GM12891 (cell line): ENCODE results near the gene NFYA.

Source experiments
- DNase-seq: peaks from one replicate; pipeline ENCODE4 v3.0.0; 2011; ENCODE audit warnings: low spot score; ENCODE audit not compliant: insufficient read length
- FAIRE-seq: peaks from 2 replicates; lab custom pipeline; 2011; peaks lifted over from hg19 to GRCh38; lab: Jason Lieb, UNC
- PAX5 ChIP-seq: IDR thresholded peaks from 2 replicates; pipeline ENCODE4 v1.6.1; 2011; ENCODE audit warnings: low read length, moderate library complexity, mild to moderate bottlenecking; ENCODE audit not compliant: insufficient read depth, severe bottlenecking
- POLR2A ChIP-seq: IDR thresholded peaks from 2 replicates; pipeline ENCODE4 v1.6.1; 2011; ENCODE audit warnings: low read depth, low read length, control low read depth
- POLR2AphosphoS5 ChIP-seq: IDR thresholded peaks from 2 replicates; pipeline ENCODE4 v1.6.1; 2011; ENCODE audit warnings: low read depth, low read length, control low read depth
- POU2F2 ChIP-seq: IDR thresholded peaks from 2 replicates; pipeline ENCODE4 v1.6.1; 2011; ENCODE audit warnings: low read depth, mild to moderate bottlenecking, control low read depth, low read length, moderate library complexity
- SPI1 ChIP-seq: IDR thresholded peaks from 2 replicates; pipeline ENCODE4 v1.6.1; 2011; ENCODE audit warnings: low read depth, low read length, control low read depth
- TAF1 ChIP-seq: IDR thresholded peaks from 2 replicates; pipeline ENCODE4 v1.6.1; 2011; ENCODE audit warnings: low read depth, low read length, control low read depth

The NFYA gene

GRCh38 chr6:41132254-41132653, 59.5 kb downstream of the NFYA start:
- TF ChIP-seq POLR2A (no peak), SPI1 (no peak), POLR2AphosphoS5 (no peak), TAF1 (no peak), PAX5 (no peak), POU2F2 (no peak)
- DNase-seq: no peak
- no peak for FAIRE-seq

GRCh38 chr6:41135062-41135832, 62.5 kb downstream of the NFYA start:
- no peak for TF ChIP-seq POLR2AphosphoS5
- no peak for TF ChIP-seq POU2F2
- no peak for TF ChIP-seq PAX5
- no peak for TF ChIP-seq TAF1
- no peak for TF ChIP-seq POLR2A
- TF ChIP-seq SPI1: no peak
- no peak for DNase-seq
- no peak for FAIRE-seq

- FAIRE-seq: no peak
- no peak for DNase-seq
- no peak for TF ChIP-seq TAF1
- no peak for TF ChIP-seq PAX5
- no peak for TF ChIP-seq POU2F2
- TF ChIP-seq SPI1: no peak
- TF ChIP-seq POLR2A: no peak
These were observed 64.1 kb downstream of the NFYA start for GRCh38 chr6:41136911-41137310.

- DNase-seq (no peak), FAIRE-seq (no peak)
- TF ChIP-seq SPI1 (no peak), POU2F2 (no peak), POLR2A (no peak), TAF1 (no peak), POLR2AphosphoS5 (no peak), PAX5 (no peak)
These were observed 75.1 kb downstream of the NFYA start for GRCh38 chr6:41147917-41148316.
